CD4-positive, alpha-beta T cell treated with Interleukin-21 for 1 hour (primary cell): ENCODE measurements around the gene ORAI3.
"Not testable (repeated sequence)": the region's sequence is repeated elsewhere in the genome, so short reads cannot be mapped to it uniquely, and the experiment has no call there.

Source experiments
- DNase-seq: peaks from one replicate; pipeline ENCODE4 v3.0.0-alpha.2; 2020

Gene ORAI3

DNA sequence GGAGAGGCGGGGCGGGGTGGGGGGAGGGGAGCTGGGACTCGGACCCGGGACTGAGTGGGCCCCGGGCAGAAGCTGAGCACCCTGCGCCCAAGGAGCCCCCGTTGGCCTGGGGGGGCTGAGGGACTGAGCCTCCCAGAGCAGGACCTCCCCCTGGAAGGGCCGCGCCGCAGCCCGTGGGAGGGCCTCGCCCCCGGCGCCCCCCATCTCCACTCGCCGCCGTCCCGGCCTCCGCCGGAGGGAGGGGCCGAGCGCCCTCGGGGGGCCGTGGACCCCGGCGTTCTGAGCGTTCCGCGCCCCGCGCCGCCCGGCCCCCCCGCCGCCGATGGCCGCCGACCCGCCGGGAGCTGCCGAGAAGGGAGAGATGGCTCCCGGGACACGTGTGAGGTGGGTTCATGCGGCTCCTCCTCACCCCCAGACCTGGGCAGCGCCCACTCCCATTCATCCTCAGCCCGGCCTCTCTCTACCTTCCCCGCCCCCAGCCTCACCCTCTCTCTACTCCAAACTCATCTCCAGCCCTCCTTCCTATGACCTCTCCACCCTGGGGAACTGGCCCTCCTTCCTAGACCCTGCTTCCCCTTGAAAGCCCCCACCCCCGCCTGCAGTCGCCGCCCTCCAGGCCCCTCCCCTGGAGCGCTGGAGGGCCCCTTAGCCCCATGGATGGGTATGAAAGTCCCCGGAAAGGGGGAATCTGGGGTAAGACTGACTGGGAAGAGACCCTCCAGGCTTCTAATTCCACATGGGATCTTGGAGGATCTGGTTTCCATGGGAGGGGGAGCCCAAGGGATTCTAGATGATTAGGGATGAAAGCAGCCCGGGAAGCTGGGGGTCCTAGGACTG is 24.6 kb upstream of the ORAI3 start:
- DNase-seq = no peak

DNA sequence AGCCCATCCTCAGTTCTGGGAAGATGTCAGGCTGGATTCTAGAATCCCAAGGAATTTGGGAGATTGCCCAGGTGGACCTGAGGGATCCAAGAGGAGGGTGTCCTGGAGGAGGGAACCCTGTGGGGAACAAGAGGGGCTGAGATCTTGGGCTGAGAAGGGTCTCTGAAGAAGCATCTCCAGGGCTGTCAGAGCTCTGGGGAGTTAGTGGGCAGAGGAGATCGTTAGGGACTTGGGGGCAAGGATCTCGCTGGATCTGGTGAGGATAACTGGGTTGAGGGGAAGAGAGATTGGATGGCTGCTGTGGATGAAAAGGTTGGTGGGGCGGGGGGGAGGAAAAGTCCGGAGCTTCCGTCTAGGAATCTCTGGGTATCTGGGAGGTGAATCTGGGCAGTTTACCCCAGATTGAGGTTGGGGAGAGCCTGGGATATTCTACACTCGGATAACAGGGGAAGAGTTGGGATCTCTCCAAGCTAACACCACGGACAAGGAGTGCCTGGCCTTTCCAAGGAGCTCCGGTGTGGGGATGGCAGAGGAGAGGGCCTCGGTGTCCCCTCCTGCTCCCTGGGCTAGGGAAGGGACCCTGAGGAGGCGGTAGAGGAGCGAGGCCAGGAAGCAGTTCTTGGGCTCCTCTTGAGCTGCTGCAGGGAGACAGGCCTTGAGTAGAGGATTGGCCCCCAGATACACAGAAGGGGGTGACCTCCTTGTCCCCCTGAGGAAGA is 23.8 kb upstream of the ORAI3 start:
- no peak for DNase-seq

DNA sequence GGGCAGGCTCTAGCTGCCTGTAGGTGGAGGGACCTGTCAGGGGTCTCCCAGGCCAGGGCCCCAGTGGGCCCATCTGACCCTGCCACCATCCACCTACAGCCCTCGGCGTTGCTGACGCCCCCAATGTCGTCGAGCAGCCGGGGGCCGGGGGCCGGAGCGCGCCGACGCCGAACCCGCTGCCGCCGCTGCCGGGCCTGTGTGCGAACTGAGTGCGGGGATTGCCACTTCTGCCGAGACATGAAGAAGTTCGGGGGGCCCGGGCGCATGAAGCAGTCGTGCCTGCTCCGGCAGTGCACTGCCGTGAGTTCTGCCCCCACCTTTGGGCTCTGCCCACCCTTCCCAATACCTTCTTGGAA is 23.3 kb upstream of the ORAI3 start:
- DNase-seq = no peak

DNA sequence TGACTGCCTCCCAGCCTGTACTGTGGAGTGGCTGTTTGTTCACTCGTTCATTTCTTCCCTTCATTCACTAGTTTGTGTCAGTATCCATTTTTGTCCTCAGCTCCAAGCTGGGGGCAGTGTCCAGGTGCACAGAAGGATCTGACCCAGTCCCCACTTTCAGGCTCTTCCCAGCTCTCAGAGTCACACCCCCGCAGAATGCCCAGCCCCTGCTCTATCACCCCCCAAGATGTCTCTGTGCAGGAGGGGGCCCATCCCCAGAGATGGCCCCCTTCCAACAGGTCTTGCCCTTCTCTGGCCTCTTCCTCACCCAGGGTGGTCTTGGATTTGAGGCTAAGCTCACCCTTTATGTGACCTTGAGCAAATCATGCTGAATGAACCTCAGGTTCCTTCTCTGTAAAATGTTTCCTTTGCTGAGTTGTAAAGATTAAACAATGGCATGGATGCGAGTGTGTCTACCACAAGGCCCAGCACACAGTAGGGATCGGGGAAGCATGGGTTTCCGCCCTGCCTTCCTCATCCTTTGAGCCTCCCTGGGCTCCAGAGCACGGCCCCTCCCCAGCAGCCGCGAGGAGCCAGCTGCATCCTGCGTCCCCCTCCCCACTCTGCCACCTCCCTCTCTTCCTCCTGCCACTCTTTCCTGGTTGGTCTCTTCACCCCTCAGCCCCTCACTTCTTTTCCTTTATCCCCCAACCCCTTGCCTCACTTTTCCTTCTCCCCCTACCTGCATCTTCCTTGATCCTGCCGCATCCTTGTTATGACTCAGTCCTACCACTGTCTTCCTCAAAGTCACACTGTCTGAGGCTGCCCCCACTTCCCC is 22.7 kb upstream of the ORAI3 start:
- no peak for DNase-seq

DNA sequence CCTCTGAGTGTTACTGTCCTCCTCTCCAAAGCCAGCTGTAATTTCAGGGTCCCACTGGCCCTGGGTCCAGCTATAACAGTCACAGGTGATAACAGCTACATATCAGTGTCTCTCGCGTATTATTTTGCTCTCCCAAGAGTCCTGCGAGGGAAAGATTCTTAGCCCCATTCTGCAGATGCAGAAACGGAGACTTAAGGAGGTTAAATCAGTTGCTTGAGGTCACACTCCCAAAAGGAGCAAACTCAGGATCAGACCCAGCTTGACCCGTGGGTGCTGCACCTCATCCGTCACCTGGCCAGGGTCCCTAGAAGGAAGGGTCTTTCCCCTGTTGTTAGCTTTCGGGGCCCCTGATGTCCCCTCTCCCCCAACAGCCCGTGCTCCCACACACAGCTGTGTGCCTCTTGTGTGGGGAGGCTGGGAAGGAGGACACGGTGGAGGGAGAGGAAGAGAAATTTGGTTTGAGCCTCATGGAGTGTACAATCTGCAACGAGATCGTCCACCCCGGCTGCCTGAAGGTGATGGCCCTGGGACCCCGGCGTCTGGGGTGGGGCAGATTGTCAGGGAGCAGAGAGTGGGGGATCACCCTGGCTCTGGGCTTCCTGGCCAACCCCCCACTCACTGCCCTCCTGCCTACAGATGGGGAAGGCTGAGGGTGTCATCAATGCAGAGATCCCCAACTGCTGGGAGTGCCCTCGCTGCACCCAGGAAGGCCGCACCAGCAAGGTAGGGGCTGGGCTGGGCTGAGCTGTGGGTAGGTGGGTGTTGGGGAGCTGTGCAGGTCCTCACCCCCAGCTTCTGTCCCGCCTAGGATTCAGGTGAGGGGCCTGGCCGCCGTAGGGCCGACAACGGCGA is 21.7 kb upstream of the ORAI3 start:
- DNase-seq = no peak

DNA sequence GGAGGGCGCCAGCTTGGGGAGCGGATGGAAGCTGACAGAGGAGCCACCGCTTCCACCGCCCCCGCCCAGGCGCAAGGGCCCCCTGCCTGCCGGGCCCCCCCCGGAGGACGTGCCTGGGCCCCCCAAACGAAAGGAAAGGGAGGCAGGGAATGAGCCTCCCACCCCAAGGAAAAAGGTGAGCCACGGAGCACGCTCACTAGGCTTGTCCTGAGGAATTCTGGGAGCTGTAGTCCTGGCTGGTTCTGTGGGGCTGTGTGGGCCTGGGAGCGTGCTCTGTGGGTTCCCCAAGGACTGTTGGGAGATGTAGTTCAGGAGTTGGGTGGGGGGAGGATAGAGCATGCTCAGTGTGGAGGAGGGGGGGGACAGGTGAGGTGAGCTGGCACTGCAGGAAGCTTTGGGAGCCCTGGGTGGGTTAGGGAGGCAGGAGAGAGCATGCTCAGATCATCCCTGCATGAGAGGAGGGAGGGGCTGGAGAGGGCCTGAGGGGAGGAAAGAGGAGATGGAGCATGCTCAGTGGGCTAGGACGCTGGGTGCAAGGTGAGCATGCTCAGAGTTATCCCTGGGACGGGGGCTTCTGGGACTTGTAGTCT is 21.0 kb upstream of the ORAI3 start:
- DNase-seq = peak; percentile 53

DNA sequence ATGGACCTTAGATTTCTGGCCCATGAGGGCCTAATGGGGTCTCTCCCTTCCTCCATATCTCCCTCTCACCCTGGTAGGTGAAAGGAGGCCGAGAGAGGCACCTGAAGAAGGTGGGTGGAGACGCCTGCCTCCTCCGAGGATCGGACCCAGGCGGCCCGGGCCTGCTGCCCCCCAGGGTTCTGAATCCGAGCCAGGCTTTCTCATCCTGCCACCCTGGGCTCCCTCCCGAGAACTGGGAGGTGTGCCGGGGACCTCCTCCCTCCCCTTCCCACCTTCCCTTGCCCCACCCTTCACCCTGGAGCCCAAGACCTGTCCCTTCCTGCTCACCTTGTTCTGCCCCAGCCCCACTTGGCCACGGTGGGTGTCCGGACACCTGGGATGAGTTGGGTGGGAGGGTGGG is 20.5 kb upstream of the ORAI3 start:
- DNase-seq = no peak

DNA sequence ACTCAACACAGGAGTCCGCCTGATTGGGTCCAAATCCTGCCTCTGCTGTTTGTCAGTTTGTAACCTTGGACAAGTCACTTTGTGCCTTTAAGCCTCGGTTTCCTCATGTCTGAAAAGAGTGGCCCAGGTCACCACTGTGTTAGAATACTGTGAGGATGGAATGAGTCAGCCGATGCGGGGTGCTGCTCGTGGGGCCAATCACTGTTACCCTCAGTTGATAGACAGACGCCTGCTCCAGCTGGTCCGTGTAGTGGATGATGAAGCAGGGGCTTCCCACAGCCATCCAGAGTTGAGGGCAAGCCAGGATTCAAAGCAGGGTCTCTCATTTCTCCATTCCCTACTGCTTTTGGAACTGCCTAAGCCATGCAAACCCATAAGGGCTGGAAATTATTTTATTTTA is 19.7 kb upstream of the ORAI3 start:
- DNase-seq = no peak

DNA sequence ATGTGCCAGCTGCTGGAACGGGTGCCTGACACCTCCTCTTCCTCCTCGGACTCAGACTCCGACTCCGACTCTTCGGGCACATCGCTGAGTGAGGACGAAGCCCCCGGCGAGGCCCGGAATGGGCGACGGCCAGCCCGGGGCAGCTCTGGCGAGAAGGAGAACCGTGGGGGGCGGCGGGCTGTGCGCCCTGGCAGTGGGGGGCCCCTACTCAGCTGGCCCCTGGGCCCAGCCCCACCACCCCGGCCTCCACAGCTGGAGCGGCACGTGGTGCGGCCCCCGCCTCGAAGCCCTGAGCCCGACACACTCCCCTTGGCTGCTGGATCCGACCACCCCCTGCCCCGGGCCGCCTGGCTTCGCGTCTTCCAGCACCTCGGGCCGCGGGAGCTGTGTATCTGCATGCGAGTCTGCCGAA is 18.7 kb upstream of the ORAI3 start:
- DNase-seq = no peak

DNA sequence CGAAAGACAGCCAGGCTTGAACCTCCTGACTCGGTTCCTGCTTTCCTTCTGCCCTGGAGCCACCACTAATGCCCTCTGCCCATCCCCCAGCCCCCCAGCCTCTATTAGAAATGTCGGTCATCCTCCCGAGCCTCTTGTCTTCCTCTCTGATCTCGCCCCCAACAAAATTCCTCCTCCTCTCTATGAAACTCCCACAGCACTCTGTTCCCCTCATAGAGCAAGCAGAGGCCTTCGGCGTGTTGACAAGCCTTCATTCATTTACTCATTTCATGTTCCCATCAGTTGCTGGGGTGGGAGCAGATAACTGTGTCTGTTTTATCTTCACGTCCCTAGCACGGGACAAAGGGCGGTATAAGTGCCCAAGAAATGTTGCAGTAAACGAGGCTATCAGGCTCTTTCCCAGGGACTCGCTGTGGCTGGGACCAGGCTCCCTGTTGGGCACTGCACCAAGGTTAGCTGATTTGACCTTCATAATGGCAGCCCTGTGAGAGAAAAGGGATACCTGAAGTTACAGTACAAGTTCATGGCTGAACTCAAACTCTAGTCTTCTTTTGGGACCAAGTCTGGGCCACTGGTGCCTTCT is 17.7 kb upstream of the ORAI3 start:
- DNase-seq = no peak

DNA sequence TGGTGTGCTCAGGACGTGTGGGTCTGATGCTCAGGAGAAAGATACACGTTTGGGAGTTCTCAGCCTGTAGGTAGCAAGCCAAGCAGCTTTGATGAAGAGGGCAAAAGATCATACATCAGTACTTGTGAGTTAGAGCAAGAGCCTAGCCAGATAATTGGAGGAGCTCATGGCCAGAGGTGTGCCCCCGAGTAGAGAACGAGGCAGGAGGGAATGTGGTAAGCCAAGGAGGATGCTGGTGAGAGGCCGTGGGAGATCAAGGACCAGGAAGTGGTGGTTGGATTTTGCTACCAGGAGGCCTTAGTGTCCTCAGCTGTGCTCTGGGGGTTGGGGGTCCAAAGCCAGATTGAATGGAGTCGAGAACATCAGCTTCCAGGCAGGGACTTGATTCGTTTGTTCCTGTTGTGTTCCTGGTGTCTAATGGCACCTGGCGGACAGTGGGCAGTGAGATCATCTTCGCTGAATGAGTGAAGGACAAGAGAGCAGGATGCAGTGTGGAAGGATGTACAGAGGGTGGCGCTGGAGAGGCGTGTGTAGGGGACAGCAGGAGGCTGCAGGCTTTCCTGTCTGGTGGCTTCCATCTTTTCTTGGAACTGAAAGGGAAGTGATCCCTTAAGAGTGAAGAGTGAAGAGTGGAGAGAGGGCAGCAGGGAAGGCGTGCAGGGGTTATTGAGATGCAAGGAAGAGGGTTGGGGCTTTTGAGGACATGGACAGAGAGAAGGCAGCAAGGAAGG is 13.9 kb upstream of the ORAI3 start:
- DNase-seq = peak; percentile 32

DNA sequence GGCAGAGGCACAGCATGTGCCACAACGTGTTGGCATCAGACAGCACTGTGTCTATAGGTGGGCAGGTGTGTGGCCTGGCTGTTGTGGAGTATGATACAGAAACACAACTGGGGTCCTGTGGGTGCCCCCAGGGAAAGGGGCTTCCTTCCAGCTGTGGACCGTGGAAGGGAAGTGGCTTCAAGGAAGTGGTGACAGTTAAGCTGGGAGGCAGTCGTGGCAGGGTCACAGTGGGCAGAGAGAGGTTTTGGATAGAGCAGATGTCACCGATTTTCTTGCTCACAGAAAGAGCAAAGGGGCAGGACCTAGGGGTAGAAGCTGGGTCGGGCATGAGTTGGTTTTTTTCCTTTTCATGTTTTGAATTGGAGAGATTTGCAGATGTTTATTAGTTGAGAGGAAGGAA is 11.2 kb upstream of the ORAI3 start:
- no peak for DNase-seq

DNA sequence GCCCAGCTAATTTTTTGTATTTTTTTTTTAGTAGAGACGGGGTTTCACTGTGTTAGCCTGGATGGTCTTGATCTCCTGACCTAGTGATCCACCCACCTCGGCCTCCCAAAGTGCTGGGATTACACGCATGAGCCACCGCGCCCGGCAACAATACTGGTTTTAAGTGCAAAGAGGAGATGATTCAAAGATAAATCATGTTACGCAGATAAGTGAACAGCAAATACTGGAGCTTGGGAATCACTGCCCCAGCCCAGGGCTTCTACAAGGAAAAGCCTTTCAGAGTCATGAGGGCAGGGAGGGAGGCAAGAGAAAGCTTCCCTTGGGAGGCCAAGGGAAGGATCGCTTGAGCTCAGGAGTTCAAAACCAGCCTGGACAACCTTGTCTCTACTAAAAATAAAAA is 9.3 kb upstream of the ORAI3 start:
- DNase-seq = not testable (repeated sequence)

DNA sequence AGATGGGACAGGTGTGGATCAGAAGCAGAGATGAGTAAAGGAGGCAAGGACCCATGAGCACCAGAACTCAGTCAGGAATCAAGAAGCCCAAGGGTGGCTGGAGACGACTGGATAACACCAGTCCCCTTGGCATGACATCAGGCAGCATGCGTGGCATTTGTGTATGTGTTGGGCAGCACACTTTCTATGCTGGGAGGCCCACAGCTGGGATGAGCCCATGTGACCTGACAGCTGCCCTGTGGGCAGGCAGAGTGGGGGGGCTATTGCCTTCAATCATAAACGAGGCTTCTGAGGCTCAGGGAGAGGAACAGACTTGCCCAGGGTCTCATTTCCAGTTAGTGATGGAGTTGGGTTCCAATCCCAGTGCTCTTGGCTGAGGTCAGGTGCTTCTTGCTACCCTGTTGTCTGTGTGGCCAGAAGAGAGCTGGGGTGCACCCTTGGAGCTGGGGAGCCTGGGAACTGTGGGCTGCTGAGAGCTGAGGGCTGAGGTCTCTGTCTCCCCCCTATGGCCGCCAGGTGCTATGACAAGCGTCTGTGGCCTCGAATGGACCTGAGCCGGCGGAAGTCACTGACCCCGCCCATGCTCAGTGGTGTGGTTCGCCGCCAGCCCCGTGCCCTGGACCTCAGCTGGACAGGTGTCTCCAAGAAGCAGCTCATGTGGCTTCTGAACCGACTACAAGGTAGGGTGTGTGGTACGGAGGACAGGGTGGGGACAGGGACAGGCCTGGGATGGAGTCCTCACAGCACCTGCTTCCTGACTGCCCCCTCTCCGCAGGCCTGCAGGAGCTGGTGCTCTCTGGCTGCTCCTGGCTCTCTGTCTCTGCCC is 7.1 kb upstream of the ORAI3 start:
- peak; percentile 74 for DNase-seq

DNA sequence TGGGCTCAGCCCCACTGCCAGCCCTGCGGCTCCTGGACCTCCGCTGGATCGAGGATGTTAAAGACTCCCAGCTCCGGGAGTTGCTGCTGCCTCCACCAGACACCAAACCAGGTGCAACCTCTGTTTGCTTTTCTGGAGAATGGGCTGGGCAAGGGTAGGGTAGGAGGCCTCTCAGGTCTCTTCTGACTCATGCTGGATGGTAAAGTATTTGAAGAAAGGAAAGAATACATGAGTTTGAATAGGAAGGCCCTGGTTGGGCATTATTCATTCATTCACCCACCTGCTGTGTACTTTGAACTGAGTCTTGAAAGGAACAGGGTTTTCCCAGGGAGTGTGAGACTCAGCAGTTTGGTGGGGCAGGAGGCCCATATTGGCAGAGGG is 6.5 kb upstream of the ORAI3 start:
- no peak for DNase-seq

DNA sequence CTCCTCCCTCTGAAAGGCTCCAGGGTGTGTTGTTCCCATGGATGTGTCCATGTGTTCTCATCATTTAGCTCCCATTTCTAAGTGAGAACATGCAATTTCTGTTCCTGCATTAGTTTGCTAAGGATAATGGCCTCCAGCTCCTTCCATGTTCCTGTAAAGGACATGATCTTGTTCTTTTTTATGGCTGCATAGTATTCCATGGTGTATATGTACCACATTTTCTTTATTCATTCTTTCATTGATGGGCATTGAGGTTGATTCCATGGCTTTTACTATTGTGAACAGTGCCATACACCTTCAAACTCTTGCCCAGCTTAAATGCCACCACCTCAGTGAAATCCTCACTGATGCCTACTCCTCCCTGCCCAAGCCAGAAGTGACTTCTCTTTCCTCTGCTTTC is 4.5 kb upstream of the ORAI3 start:
- DNase-seq = no peak

DNA sequence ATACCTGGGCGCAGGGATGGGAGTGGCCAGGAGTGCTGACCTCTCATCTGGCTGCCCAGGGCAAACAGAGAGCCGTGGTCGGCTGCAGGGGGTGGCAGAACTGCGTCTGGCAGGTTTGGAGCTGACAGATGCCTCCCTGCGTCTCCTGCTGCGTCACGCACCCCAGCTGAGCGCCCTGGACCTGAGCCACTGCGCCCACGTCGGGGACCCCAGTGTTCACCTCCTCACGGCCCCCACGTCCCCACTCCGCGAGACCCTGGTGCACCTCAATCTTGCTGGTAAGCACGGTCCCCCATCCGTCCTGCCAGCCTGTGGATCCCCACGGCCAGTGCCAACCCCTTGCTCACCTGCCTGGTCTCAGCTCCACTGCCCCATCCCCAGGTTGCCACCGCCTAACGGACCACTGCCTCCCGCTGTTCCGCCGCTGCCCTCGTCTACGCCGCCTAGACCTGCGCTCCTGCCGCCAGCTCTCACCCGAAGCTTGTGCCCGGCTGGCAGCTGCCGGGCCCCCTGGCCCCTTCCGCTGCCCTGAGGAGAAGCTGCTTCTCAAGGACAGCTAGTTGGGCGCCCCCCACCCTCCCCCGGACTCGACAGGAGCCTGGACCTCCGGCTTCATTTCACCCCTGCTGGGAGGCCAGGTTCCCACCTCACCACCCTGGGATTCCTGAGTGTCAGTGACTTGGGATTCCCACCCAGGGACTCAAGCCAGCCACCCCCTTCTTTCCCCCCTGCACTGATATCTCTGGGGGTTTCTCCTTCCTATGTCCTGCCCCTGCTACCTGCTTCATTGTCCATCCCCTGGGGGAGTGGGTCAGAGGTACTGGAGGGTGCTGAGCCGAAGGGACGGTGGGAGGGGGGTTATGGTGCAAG is 2.0 kb upstream of the ORAI3 start:
- no peak for DNase-seq

DNA sequence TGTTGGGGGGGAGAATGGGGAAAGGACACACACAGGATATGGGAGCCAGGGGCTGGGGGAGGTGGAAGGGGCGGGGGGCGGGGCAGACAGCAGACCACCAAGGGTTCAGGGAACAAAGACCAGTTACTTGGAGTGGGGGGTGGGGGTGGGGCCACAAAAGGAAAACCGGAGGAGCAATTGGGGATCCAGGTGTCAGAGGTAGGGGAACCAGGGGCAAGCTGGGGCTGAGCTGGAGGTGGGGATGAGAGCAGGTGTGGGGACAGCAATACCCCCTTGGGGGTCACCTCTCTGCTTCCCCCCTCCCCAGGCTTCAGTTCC is 1.4 kb upstream of the ORAI3 start:
- DNase-seq = no peak

DNA sequence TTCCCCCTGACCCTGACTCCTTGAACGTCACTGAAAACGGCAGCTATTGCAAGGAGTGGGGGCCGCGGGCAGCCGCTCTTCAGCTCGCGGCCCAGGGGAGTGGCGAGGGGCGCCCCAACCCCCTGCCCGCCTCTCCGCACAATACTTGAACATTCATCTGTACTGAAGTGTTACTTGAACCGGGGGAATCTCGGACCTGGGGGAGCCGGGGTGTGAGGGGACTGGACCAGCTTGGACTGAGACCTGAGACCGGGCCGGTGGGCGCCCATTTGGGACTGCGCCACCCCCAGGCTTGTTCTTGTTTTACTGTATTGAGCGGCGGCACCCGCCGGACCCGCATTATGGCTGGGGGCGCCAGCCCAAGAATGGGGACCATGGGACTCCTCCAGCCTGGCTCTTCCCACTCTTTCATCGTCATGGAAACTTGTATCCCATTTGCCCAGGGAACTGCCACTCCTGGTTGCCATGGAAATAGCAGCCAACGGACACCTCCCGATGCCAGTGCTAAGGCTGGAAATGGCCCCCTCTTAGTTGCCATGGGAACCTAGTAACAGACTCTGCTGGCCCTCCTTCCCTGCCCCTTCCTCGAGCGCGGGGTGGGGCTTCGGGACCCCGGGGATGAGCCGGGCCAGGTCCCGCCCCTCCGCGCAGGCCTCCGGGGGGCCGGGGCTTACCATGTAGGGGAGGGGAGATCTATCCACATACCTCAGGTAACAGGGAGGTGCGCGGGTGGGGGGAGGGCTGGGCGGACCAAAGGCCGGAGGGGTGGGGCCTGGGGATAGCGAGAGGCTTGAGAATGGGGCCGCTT is 805 bp upstream of the ORAI3 start:
- DNase-seq = peak; percentile 39
